Small intestine (tissue), 7 donors: ENCODE results near the gene SIAE. TPM values are rescaled to one million over a fixed set of nuclear protein-coding genes. Genes with fewer than 3 reads are reported as not detected.

Experiments
- DNase-seq, 2 donors: peaks; one replicate each; pipeline versions ENCODE4 v3.0.0 to v3.0.0-alpha.2; 2013
- FAIRE-seq: peaks from 2 replicates; lab custom pipeline; 2012; peaks lifted over from hg19 to GRCh38; lab: Jason Lieb, UNC
- H3K27ac ChIP-seq, 3 donors: one replicate each; pipeline ENCODE4 v1.5.1; 2013; ENCODE audit warnings: low read length in 2 of 3, mild to moderate bottlenecking in 2 of 3, control low read depth in 1 of 3, inconsistent platforms in 1 of 3, low read depth in 1 of 3, moderate library complexity in 1 of 3
- H3K27me3 ChIP-seq, 3 donors: one replicate each; pipeline ENCODE4 v1.6.1; 2013; ENCODE audit warnings: low read length in 3 of 3, inconsistent platforms in 1 of 3; ENCODE audit not compliant: control insufficient read depth in 3 of 3, insufficient read depth in 3 of 3
- H3K36me3 ChIP-seq, 3 donors: one replicate each; pipeline ENCODE4 v1.6.1; 2013; ENCODE audit warnings: low read length in 3 of 3, inconsistent platforms in 1 of 3, low read depth in 1 of 3, mild to moderate bottlenecking in 1 of 3, moderate library complexity in 1 of 3; ENCODE audit not compliant: control insufficient read depth in 3 of 3, insufficient read depth in 2 of 3
- H3K4me1 ChIP-seq, 3 donors: one replicate each; pipeline ENCODE4 v1.6.1; 2013; ENCODE audit warnings: low read length in 2 of 3, inconsistent platforms in 1 of 3, low read depth in 1 of 3, mild to moderate bottlenecking in 1 of 3, moderate library complexity in 1 of 3; ENCODE audit not compliant: control insufficient read depth in 3 of 3, insufficient read depth in 2 of 3
- H3K4me3 ChIP-seq, 3 donors: one replicate each; pipeline ENCODE4 v1.5.1; 2013; ENCODE audit warnings: low read length in 3 of 3, control low read depth in 1 of 3, inconsistent platforms in 1 of 3, low read depth in 1 of 3, mild to moderate bottlenecking in 1 of 3, moderate library complexity in 1 of 3
- H3K9me3 ChIP-seq, 2 donors: one replicate each; pipeline ENCODE4 v1.6.1; 2013; ENCODE audit warnings: low read depth in 1 of 2, low read length in 1 of 2; ENCODE audit not compliant: control insufficient read depth in 2 of 2, insufficient read depth in 1 of 2
- WGBS, 3 donors: extraction: QIAGEN DNeasy Blood & Tissue Kit; methylation state at CpG; one replicate each; pipeline ENCODE4 v1.1.7; 2013; 5-methylcytosine and 5-hydroxymethylcytosine counted together
- polyA plus RNA-seq, 4 donors: library from polyadenylated mRNA; stranded (reverse) in 3 of 4; unstranded in 1 of 4; fragments of 200-250 nt in 3 of 4; fragments of 120-200 nt in 1 of 4; gene quantifications; one replicate each; pipeline versions ENCODE4 v1.2.1 to v1.2.3, GENCODE V29; 2013
- donor health status: healthy with polysubstance abuse.
- donor health status: control.
- donor health status: control.
- donor health status: Bipolar disorder and iron deficiency.
- donor health status: healthy.

The SIAE gene
- polyA plus RNA-seq, 4 donors = 4.1 to 68.9 (median 27.5) TPM

DNA sequence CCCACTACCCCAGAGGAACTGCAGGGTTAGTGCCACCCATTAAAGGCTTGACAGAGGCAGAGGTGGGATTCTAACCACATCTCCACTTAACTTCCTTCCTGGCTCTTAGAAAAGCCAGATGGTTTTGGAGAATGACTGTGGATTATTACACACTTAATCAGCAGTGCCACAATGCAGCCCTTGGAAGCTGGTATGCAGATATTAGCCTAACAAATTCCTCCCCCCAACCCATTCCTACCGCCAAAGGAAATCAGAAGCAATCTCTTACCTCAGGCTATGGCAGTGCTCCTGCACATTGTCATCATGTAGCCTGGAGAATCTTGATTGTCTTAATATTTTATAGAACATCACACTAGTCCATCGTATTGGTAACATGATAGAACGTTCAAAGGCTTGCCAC lies 43.1 kb upstream of the SIAE start:
- Histone ChIP-seq H3K9me3 (no peaks in the 10 kb centered on the region), H3K36me3 (no peaks in the 10 kb centered on the region), H3K27ac (no peak overlapping the region), H3K27me3 (peaks cover 0 to 57% (median 12%) of the 10 kb centered on the region in 3 donors), H3K4me3 (no peak overlapping the region), H3K4me1 (peaks cover 0 to 4% (median 2%) of the 10 kb centered on the region in 3 donors)
- 58 to 74% (median 65%) methylated on average over 3 of the region's 3 CpGs for WGBS, 3 donors
- FAIRE-seq (no peak), DNase-seq (no peak)

DNA sequence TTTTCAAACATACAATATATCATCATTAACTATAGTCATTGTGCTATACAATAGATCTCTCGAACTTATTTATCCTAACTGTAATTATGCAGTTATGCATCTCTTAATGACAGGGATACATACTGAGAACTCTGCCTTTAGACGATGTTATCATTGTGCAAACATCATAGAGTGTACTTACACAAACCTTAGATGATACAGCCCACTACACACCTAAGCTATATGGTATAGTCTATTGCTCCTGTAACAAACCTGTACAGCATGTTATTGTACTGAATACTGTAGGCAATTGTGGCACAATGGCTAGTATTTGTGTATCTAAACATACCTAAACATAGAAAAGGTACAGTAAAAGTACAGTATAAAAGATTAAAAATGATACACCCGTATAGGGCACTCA lies 38.9 kb upstream of the SIAE start:
- FAIRE-seq (no peak), DNase-seq (peak in 1 of 2 donors; percentile 22)
- Histone ChIP-seq H3K9me3 (peaks cover 0 to 9% of the 10 kb centered on the region in 2 donors), H3K4me1 (no peaks in the 10 kb centered on the region), H3K27ac (no peak overlapping the region), H3K27me3 (peaks cover 0 to 19% (median 2%) of the 10 kb centered on the region in 3 donors), H3K4me3 (no peak overlapping the region), H3K36me3 (no peaks in the 10 kb centered on the region)
- 25 to 59% (median 52%) methylated on average over 3 of the region's 3 CpGs for WGBS, 3 donors

DNA sequence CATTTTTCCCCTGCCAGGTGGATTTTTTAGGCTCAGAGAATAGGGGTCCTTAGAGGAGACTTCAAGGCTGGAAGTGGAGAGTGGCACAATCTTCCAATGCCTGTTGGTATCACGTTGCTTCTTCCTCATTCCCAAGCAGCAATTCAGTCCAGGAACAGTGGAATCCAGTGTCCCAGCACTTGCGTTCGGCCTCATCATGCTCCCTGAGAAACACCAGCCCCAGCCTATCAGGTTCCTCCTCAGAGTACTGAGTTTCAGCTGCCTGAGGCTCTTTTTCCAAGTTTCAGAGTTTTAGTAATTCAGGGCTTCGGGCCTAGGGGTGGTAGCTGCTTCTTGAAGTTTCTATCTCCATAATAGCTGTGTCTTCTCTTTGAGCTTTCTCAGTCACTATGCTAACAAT lies 34.3 kb upstream of the SIAE start:
- FAIRE-seq = no peak
- no peaks in the 10 kb centered on the region for H3K36me3 ChIP-seq
- no peak overlapping the region for H3K27ac ChIP-seq
- H3K27me3 ChIP-seq = peaks cover 0 to 5% (median 2%) of the 10 kb centered on the region in 3 donors
- no peak overlapping the region for H3K4me3 ChIP-seq
- H3K9me3 ChIP-seq = peaks cover 0 to 14% of the 10 kb centered on the region in 2 donors
- DNase-seq = no peak
- WGBS, 3 donors = 82 to 89% (median 89%) methylated on average over 4 of the region's 4 CpGs
- no peaks in the 10 kb centered on the region for H3K4me1 ChIP-seq

GRCh38 chr11:124700028-124700427 lies 26.5 kb upstream of the SIAE start:
- FAIRE-seq (no peak), DNase-seq (no peak)
- H3K4me3 ChIP-seq = no peak overlapping the region

DNA sequence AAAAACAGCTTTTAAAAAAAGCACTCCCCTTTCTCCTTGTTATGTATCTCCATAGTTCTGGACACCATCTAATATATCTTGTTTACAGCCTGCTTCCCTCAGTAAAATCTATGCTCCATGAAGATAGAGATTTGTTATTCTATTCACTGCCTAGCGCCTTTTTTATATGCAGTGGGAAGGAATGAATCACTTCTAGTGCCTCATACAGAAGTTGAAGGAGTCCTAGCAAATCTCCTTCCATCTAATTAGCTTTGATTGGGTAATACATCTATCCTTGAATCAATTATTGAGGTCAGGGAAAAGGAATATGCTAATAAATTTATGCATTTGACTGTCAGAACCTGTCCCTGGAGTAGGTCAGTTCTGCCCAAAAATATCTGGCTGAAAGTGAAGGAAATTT lies 26.0 kb upstream of the SIAE start:
- Histone ChIP-seq H3K4me1 (no peaks in the 10 kb centered on the region), H3K27me3 (peaks cover 0 to 6% (median 2%) of the 10 kb centered on the region in 3 donors), H3K36me3 (no peaks in the 10 kb centered on the region), H3K27ac (no peak overlapping the region), H3K9me3 (peaks cover 0 to 9% of the 10 kb centered on the region in 2 donors), H3K4me3 (no peak overlapping the region)
- no peak for FAIRE-seq
- no peak for DNase-seq
- 79 to 89% (median 86%) methylated on average over 1 of the region's 1 CpG for WGBS, 3 donors

More at GRCh38 chr11:124700028-124700427, 26.5 kb upstream of the SIAE start:
- peaks cover 0 to 6% (median 2%) of the 10 kb centered on the region in 3 donors for H3K27me3 ChIP-seq
- H3K9me3 ChIP-seq = peaks cover 0 to 9% of the 10 kb centered on the region in 2 donors
- no peak overlapping the region for H3K27ac ChIP-seq
- no peaks in the 10 kb centered on the region for H3K4me1 ChIP-seq
- no peaks in the 10 kb centered on the region for H3K36me3 ChIP-seq

DNA sequence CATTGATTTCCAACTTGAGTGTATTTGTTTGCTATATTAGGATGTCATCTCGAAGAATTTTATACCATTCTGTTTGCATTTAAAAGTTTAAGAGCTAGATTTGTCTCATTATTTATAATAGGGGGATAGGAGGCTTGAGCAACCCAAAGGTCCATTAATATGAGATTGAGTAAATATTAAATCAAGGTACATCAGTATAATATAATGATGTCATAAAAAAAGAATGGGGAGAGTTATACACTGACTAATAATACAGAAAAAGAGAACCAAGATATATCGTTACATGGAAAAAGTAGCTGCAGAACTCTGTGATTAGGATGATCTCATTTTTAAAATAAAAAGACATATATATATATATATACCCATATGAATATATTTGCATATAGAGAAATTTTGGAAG lies 19.6 kb upstream of the SIAE start:
- FAIRE-seq = no peak
- H3K9me3 ChIP-seq = no peaks in the 10 kb centered on the region
- no peak overlapping the region for H3K27ac ChIP-seq
- WGBS, 3 donors = 87 to 93% (median 91%) methylated on average over 2 of the region's 2 CpGs
- H3K36me3 ChIP-seq = no peaks in the 10 kb centered on the region
- no peaks in the 10 kb centered on the region for H3K4me1 ChIP-seq
- no peak overlapping the region for H3K4me3 ChIP-seq
- DNase-seq = no peak
- no peaks in the 10 kb centered on the region for H3K27me3 ChIP-seq

DNA sequence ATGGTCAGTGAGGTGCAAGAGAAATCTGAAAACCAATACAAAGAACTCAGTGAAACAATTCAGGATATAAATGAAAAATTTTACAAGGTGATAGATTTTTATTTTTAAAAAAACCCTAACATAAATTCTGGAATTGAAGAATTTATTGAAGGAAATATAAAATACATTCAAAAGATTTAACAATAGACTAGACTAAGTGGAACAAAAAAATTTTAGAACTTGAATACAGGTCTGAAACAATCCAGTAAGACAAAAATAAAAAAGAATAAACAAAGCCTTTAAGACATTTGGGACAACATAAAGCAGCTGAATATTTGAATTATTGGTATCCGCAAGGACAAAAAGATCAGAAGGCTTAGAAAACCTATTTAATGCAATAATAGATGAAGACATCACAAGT lies 8.9 kb upstream of the SIAE start:
- 97 to 100% (median 100%) methylated on average over 1 of the region's 1 CpG for WGBS, 3 donors
- FAIRE-seq = peak; percentile 23
- peaks cover 2 to 23% of the 10 kb centered on the region in 2 donors for H3K9me3 ChIP-seq

GRCh38 chr11:124681421-124681820 lies 7.9 kb upstream of the SIAE start:
- H3K36me3 ChIP-seq = no peaks in the 10 kb centered on the region
- DNase-seq (no peak), FAIRE-seq (no peak)
- no peak overlapping the region for H3K27ac ChIP-seq
- peaks cover 2 to 23% of the 10 kb centered on the region in 2 donors for H3K9me3 ChIP-seq
- no peaks in the 10 kb centered on the region for H3K27me3 ChIP-seq
- no peaks in the 10 kb centered on the region for H3K4me1 ChIP-seq
- no peak overlapping the region for H3K4me3 ChIP-seq
- 86 to 96% (median 93%) methylated on average over 2 of the region's 2 CpGs for WGBS, 3 donors

More for the DNA sequence above, 8.9 kb upstream of the SIAE start:
- no peak for DNase-seq
- no peaks in the 10 kb centered on the region for H3K4me1 ChIP-seq
- no peak overlapping the region for H3K27ac ChIP-seq
- no peaks in the 10 kb centered on the region for H3K36me3 ChIP-seq
- H3K27me3 ChIP-seq = no peaks in the 10 kb centered on the region
- H3K4me3 ChIP-seq = no peak overlapping the region

DNA sequence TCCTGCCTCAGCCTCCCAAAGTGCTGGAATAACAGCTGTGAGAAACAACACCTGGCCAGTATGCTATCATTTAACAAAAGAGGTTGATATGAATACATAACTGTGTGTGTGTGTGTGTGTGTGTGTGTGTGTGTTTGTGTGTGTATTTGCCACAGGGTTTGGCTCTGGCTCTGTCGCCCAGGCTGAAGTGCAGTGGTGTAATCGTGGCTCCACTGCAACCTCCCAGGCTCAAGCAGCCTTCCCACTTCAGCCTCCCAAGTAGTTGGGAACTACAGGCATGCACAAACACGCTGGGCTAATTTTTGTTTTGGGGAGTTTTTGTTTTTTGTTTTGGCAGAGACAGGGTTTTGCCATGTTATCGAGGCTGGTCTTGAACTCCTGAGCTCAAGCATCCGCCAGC lies 4.9 kb upstream of the SIAE start:
- 79 to 90% (median 80%) methylated on average over 5 of the region's 5 CpGs for WGBS, 3 donors
- Histone ChIP-seq H3K4me3 (no peak overlapping the region), H3K27ac (no peak overlapping the region), H3K9me3 (peaks cover 0 to 6% of the 10 kb centered on the region in 2 donors), H3K27me3 (no peaks in the 10 kb centered on the region), H3K4me1 (peaks cover 0 to 6% (median 5%) of the 10 kb centered on the region in 3 donors), H3K36me3 (no peaks in the 10 kb centered on the region)
- FAIRE-seq = no peak
- DNase-seq = no peak
